Pancreas (tissue), 10 donors: ENCODE measurements around the gene PITPNM3. TPM values are rescaled to one million over a fixed set of nuclear protein-coding genes. Genes with fewer than 3 reads are reported as not detected.

Experiments used
- ATAC-seq, 4 donors: fragments of 200-7000 bp; cut with Tn5 transposase; one replicate each; pipeline versions ENCODE4 v1.8.0 to v1.9.1; 2020; ENCODE audit warnings: mild to moderate bottlenecking in 4 of 4, moderate library complexity in 4 of 4
- DNase-seq, 6 donors: peaks; one replicate each; pipeline ENCODE4 v3.0.0-alpha.2; 2020
- FAIRE-seq: peaks from 2 replicates; lab custom pipeline; 2012; peaks lifted over from hg19 to GRCh38; lab: Jason Lieb, UNC
- H3K27ac ChIP-seq, 4 donors: fragments of 200-600 bp; sonication (generic); 1 replicate in 3 of 4; 2 replicates in 1 of 4; pipeline versions ENCODE4 v1.5.0 to v1.8.0; 2020
- H3K27me3 ChIP-seq, 4 donors: fragments of 200-600 bp; one replicate each; pipeline ENCODE4 v1.8.0; 2021
- H3K36me3 ChIP-seq, 3 donors: fragments of 200-600 bp; sonication (generic) in 1 of 3; one replicate each; pipeline versions ENCODE4 v1.5.0 to v1.8.0; 2020 to 2021
- H3K4me1 ChIP-seq, 3 donors: fragments of 200-600 bp; one replicate each; pipeline ENCODE4 v1.8.0; 2021
- H3K4me3 ChIP-seq, 4 donors: fragments of 200-600 bp; sonication (generic) in 2 of 4; one replicate each; pipeline versions ENCODE4 v1.5.0 to v1.8.0; 2020 to 2021
- H3K9me3 ChIP-seq, 4 donors: fragments of 200-600 bp; one replicate each; pipeline ENCODE4 v1.8.0; 2021
- WGBS, 2 donors: extraction: QIAGEN DNeasy Blood & Tissue Kit; methylation state at CpG; one replicate each; pipeline ENCODE4 v1.1.7; 2013; 5-methylcytosine and 5-hydroxymethylcytosine counted together
- intact Hi-C, 3 donors: fragments of 100-400 bp; cut with DNase I; formaldehyde crosslinking; loops; one replicate each; pipeline versions ENCODE4 v1.11.1 to v1.14.2; 2022
- polyA plus RNA-seq, 2 donors: library from polyadenylated mRNA; stranded (reverse); fragments of 200-250 nt; gene quantifications; one replicate each; pipeline ENCODE4 v1.2.3, GENCODE V29; 2013
- total RNA-seq, 6 donors: library from RNA; stranded (reverse); fragmentation: NEBNext Ultra II Directional in 4 of 6; extraction: Animal tissue kit (Norgen Biotek cat#: 25700) in 4 of 6; gene quantifications; one replicate each; pipeline versions ENCODE4 v1.2.1 to v1.2.4, GENCODE V29; 2021 to 2023
- TF ChIP-seq, protein P1 (sequence below), 4 donors: fragments of 200-600 bp; sonication (generic) in 3 of 4; IDR thresholded peaks; one replicate each; pipeline versions ENCODE4 v1.5.0 to v1.8.0; 2021; ENCODE audit warnings: antibody characterized with exemption in 4 of 4
- donor health status: healthy with polysubstance abuse.
- donor health status: DM: no; HTN: no; CAD: no; lungs with moderate emphysema.
- donor health status: DM: no; HTN: no; CAD: no.
- donor health status: control.
- donor health status: control.
- donor health status: Bipolar disorder and iron deficiency.
- donor health status: DM: yes; HTN: yes; CAD: no.
- donor health status: DM: no; HTN: no; CAD: no.
- donor health status: DM: no; HTN: no; CAD: no.
- donor health status: DM: yes; HTN: yes; CAD: no.

The PITPNM3 gene
- total and polyA plus RNA-seq, 8 donors: 0.67 to 5.1 (median 2.5) TPM

DNA sequence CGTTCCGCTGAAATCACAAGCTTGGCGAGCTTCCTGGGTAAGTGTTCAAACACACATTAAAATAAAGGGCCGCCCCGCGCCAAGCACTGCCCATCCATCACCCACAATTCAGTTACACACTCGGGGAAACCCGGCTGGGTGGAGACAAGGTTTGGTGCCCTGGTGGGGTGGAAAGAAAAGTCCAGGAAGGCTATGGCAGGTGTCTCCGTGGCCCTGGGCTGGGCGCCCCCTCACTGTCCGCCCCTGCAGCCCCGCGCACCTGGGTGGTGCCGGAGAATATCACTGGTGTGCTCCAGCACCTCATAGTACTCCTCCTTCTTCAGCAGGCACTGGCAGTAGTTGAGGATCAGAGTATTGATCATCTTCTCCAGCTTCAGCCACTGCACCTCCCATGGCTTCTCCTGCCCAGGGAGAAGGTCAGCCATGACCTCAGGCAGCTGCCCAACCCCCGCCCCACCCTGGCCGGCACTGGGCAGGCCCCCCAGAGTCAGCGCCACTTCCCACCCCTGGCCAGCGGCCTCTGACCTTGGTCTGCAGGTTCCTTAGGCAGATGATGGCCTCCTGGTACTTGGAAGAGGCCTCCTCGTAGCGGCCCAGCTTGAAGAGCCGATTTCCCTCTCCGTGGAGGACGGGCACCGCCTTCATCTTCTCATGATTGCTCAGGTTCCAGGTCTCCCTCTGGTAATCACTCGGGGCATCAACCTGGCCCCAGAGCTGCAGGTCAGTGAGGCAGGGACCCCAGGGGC is 129.8 kb downstream of the PITPNM3 start:
- WGBS, 2 donors: 50 to 67% methylated on average over 25 of the region's 25 CpGs
- no peaks in the 10 kb centered on the region for H3K36me3 ChIP-seq
- no peak overlapping the region for H3K4me3 ChIP-seq
- ATAC-seq (no peak), FAIRE-seq (no peak), DNase-seq (no peak)
- no peaks in the 10 kb centered on the region for H3K4me1 ChIP-seq
- no peaks in the 10 kb centered on the region for H3K9me3 ChIP-seq
- no peaks in the 10 kb centered on the region for H3K27me3 ChIP-seq
- no peak overlapping the region for H3K27ac ChIP-seq
- intact Hi-C loops: loop anchor here in 1 of 3 donors (10.0 kb wide), 1 partner anchor 842 kb away; the partner anchor contains the start of gene NLRP1
- TF ChIP-seq, protein P1, sequence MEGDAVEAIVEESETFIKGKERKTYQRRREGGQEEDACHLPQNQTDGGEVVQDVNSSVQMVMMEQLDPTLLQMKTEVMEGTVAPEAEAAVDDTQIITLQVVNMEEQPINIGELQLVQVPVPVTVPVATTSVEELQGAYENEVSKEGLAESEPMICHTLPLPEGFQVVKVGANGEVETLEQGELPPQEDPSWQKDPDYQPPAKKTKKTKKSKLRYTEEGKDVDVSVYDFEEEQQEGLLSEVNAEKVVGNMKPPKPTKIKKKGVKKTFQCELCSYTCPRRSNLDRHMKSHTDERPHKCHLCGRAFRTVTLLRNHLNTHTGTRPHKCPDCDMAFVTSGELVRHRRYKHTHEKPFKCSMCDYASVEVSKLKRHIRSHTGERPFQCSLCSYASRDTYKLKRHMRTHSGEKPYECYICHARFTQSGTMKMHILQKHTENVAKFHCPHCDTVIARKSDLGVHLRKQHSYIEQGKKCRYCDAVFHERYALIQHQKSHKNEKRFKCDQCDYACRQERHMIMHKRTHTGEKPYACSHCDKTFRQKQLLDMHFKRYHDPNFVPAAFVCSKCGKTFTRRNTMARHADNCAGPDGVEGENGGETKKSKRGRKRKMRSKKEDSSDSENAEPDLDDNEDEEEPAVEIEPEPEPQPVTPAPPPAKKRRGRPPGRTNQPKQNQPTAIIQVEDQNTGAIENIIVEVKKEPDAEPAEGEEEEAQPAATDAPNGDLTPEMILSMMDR (IDR thresholded peaks at IDR 0.05): no peak

DNA sequence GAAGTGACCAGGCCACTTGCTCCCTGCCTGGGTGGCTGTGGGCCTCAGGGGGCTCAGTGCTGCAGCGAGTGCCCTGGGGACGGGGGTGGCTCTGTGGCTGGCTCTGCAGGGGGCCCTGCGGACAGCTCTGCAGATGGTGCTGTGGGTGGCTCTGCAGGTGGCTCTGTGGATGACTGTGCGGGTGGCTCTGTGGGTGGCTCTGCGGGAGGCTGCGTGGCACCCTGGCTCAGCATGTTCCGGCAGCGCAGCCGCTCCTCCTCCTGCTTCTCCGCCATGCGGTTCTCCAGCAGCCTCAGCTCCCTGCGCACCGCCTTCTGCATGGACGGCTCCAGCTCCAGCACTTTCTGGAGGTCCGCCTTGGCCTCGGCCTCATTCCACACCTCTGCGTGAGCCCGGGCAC is 130.9 kb downstream of the PITPNM3 start:
- TF ChIP-seq, protein P1 (IDR thresholded peaks at IDR 0.05): no peak
- WGBS, 2 donors: 72 to 80% methylated on average over 18 of the region's 18 CpGs
- no peaks in the 10 kb centered on the region for H3K4me1 ChIP-seq
- H3K27ac ChIP-seq: no peak overlapping the region
- DNase-seq (no peak), ATAC-seq (no peak), FAIRE-seq (no peak)
- no peaks in the 10 kb centered on the region for H3K9me3 ChIP-seq
- intact Hi-C loops: loop anchor here in 1 of 3 donors (10.0 kb wide), 1 partner anchor 841 kb away; the partner anchor contains the start of gene NLRP1
- H3K4me3 ChIP-seq: no peak overlapping the region
- no peaks in the 10 kb centered on the region for H3K27me3 ChIP-seq
- no peaks in the 10 kb centered on the region for H3K36me3 ChIP-seq

DNA sequence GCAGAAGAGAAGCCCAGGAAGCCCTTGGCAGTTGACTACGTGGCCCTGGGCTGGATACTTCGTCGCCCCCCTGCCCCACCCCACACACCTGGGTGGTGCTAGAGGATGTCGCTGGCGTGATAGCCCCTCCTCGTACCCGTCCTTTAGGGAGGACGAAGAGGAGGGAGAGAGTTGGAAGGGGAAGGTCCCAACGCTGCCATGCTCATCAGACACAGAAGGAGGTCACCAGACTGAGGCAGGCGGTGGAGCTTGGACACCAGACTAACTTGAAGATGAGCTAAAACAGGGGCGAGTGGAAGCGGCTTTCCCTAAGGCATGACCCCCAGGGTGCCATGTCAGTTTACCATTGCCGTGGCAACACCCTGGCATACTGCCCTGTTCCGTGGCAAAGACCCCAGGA is 132.4 kb downstream of the PITPNM3 start:
- DNase-seq (no peak), FAIRE-seq (no peak)

DNA sequence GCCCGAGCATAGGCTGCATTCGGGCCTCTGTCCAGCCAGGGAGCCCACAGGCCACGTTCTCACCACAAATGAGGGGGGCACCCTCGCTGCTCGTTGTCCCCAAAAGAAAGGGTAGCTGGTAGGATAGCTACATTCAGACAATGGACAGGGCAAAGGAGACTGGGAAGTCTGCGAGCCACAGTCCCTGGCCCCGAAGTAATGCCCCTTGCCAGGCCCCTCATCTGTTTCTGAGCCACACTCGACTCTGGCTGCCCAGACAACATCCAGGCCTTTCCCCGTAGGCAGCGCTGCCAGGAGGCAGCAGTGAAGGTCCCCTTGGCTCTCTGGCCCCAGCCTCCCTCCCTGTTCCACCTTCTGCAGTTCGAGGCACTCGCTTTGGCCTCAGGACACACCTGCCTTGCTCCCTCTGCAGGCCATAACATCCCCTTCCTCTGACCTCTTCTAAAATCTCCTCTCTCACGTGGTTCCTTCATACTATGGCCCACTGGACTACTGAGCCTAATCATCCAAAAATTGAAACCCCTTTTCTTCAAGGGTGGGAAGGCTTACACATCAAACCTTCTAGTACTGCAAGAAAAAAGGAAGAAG is 133.6 kb downstream of the PITPNM3 start:
- FAIRE-seq: no peak
- no peak for ATAC-seq
- TF ChIP-seq, protein P1 (IDR thresholded peaks at IDR 0.05): no peak
- intact Hi-C loops: loop anchor here (2.0 to 10.0 kb wide), 3 partner anchors 834 to 838 kb away; partner anchors contain the start of gene NLRP1 (in 1 of the 3)
- H3K4me1 ChIP-seq: no peaks in the 10 kb centered on the region
- WGBS, 2 donors: 38 to 44% methylated on average over 10 to 13 of the region's 13 CpGs
- H3K27ac ChIP-seq: no peak overlapping the region
- no peak for DNase-seq
- H3K9me3 ChIP-seq: no peaks in the 10 kb centered on the region
- no peaks in the 10 kb centered on the region for H3K36me3 ChIP-seq
- H3K4me3 ChIP-seq: no peak overlapping the region
- no peaks in the 10 kb centered on the region for H3K27me3 ChIP-seq

More for the DNA sequence above, 132.4 kb downstream of the PITPNM3 start:
- Histone ChIP-seq H3K27me3 (no peaks in the 10 kb centered on the region), H3K4me3 (no peak overlapping the region), H3K27ac (no peak overlapping the region), H3K4me1 (no peaks in the 10 kb centered on the region), H3K36me3 (no peaks in the 10 kb centered on the region), H3K9me3 (no peaks in the 10 kb centered on the region)
- 35 to 48% methylated on average over 14 of the region's 14 CpGs for WGBS, 2 donors
- no peak for ATAC-seq
- intact Hi-C loops: loop anchor here (2.0 to 10.0 kb wide), 3 partner anchors 835 to 839 kb away; partner anchors contain the start of gene NLRP1 (in 1 of the 3)
- TF ChIP-seq, protein P1 (IDR thresholded peaks at IDR 0.05): no peak
